ENCODE measurements around the gene NEURL1. TPM values are rescaled to one million over a fixed set of nuclear protein-coding genes. Genes with fewer than 3 reads are reported as not detected.

The NEURL1 gene
- total and polyA plus RNA-seq, 2 donors = 5.2 to 27.8 TPM

GRCh38 chr10:103454026-103454425 is 39.5 kb upstream of the NEURL1 start:
- Histone ChIP-seq H3K36me3 (ENCODE audit: insufficient read depth) (no peaks in the 10 kb centered on the region), H3K4me1 (ENCODE audit: insufficient read depth) (no peaks in the 10 kb centered on the region), H3K27ac (ENCODE audit: low read depth) (no peak overlapping the region), H3K4me3 (ENCODE audit: low read depth, low read length) (no peak overlapping the region)
- 91% methylated on average over 4 of the region's 4 CpGs for WGBS
- no peak for DNase-seq (ENCODE audit: extremely low spot score)

GRCh38 chr10:103455235-103455634 is 38.3 kb upstream of the NEURL1 start:
- no peaks in the 10 kb centered on the region for H3K4me1 ChIP-seq (ENCODE audit: insufficient read depth)
- 88% methylated on average over 25 of the region's 25 CpGs for WGBS
- DNase-seq (ENCODE audit: extremely low spot score) = no peak

DNA sequence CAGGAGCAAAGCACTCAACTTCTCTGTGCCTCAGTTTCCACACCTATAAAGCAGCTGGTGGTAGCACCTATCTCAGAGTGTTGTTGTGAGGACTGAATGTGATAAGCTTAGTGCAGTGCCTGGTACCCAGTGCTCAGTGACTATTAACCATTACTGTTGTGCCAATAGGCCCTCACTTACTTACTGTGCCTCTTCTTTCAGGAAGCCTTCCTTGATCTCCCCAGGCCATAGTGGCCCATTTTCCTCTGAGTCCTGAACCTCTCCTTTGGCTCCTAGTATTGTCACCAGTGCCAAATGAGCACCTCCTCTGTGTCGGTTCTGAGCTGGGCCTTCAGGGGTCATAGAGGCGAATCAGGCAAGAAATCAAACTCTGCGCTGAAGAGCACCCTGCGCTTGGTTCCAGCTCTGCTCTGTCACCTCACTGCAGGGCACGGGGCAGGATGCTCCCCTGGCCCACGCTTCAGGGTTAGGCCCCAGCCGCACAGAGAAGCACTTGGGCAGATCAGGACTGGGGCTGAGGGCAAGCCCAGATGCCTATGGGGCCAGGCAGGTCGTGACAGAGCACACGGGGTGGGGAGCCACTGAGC is 37.3 kb upstream of the NEURL1 start:
- DNase-seq (ENCODE audit: extremely low spot score) = no peak
- H3K36me3 ChIP-seq (ENCODE audit: insufficient read depth) = no peaks in the 10 kb centered on the region
- no peaks in the 10 kb centered on the region for H3K4me1 ChIP-seq (ENCODE audit: insufficient read depth)
- no peak overlapping the region for H3K4me3 ChIP-seq (ENCODE audit: low read depth, low read length)
- 93% methylated on average over 9 of the region's 9 CpGs for WGBS
- no peak overlapping the region for H3K27ac ChIP-seq (ENCODE audit: low read depth)

More at GRCh38 chr10:103455235-103455634, 38.3 kb upstream of the NEURL1 start:
- Histone ChIP-seq H3K27ac (ENCODE audit: low read depth) (no peak overlapping the region), H3K4me3 (ENCODE audit: low read depth, low read length) (no peak overlapping the region), H3K36me3 (ENCODE audit: insufficient read depth) (no peaks in the 10 kb centered on the region)

DNA sequence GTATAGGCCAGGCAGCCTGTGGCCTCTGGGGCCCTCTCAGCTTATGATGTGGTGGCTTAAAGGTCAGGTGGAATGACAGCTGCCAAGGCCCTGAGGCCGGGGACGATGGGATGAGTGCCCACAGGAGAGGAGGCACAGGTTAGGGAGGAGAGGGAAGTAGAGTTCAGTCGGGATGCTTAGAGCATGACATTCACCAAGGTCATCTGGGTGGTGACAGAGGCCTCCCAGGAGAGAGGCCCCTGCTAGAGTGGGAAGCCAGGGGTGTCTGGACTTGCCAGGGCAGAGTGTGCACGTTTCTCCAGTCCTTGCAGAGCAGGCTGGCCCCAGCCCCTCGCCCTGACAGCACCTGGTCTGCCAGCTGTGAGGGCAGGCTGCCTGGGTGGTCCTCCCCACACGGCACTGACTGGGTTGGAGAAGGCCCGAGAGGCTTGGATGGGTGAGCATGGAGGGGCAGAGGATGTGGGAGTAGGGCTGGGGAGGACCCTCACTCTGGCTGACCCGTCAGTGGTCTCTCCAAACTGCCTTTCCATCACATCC is 36.3 kb upstream of the NEURL1 start:
- H3K4me3 ChIP-seq (ENCODE audit: low read depth, low read length) = no peak overlapping the region
- DNase-seq (ENCODE audit: extremely low spot score) = no peak
- 80% methylated on average over 8 of the region's 8 CpGs for WGBS
- no peaks in the 10 kb centered on the region for H3K4me1 ChIP-seq (ENCODE audit: insufficient read depth)
- no peaks in the 10 kb centered on the region for H3K36me3 ChIP-seq (ENCODE audit: insufficient read depth)
- H3K27ac ChIP-seq (ENCODE audit: low read depth) = no peak overlapping the region

DNA sequence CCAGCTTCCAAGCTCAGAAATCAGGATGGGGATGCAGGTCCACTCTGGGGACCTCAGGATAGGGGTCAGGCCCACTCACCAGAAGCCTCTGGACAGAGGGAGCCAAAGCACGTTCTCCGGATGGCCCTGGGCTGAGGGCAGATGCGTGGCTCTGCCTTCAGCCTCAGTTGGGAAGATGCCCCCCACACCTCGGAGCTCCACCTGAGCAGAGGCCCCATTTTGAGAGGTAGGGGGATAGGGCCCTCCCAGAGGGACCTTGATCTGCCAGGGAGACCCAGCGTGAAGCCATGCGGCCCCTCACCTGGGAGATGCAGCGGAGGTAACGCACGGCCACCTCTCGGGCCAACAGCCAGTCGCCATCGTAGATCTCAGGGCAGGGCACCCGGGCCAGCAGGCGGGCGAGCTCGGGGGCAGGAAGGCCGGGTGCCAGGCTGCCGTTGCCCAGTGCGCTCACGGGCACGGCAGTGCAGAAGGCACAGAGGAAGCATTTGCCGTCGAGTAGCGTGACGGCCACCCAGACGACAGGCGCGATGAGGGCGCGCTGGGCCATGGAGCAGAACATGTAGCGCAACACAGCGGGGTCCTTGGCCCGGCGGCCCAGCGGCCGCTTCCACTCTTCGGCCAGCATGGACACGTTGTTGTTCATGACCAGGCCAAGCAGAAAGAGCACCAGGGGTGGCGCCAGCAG is 35.5 kb upstream of the NEURL1 start:
- DNase-seq (ENCODE audit: extremely low spot score) = no peak
- WGBS = 96% methylated on average over 39 of the region's 39 CpGs
- H3K4me1 ChIP-seq (ENCODE audit: insufficient read depth) = no peaks in the 10 kb centered on the region
- H3K36me3 ChIP-seq (ENCODE audit: insufficient read depth) = no peaks in the 10 kb centered on the region
- no peak overlapping the region for H3K27ac ChIP-seq (ENCODE audit: low read depth)
- no peak overlapping the region for H3K4me3 ChIP-seq (ENCODE audit: low read depth, low read length)

DNA sequence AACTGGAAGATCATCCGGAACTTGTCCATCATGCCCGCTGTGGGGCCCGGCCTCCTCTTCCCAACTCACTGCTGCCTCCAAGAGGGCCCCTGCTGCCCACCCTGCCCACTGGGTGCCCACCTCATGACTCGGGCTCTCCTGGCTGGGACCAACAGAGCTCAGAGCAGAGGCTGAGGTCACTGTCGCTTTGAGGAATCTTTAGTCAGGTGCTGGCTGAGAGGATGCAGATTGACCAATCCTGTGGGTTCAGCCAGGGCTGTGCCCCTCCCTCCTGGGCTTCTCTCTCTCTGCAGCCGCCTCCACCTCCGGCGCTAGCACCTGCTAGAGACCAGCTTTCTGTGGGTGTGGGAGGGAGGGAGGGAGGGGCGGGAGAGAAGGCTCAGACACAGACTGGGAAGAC is 34.8 kb upstream of the NEURL1 start, which contains the start of gene CALHM1:
Gene CALHM1, minus strand, starts transcription at position 181 of the 400 bp plus-strand sequence. Its CDS starts 149 bp downstream, at position 32.
- Histone ChIP-seq H3K4me1 (ENCODE audit: insufficient read depth) (no peaks in the 10 kb centered on the region), H3K4me3 (ENCODE audit: low read depth, low read length) (no peak within 1 kb of the TSS), H3K27ac (ENCODE audit: low read depth) (no peak within 1 kb of the TSS), H3K36me3 (ENCODE audit: insufficient read depth) (no peaks in the 10 kb centered on the region)
- no peak for DNase-seq (ENCODE audit: extremely low spot score)
- WGBS = 73% methylated on average over 9 of the region's 9 CpGs

GRCh38 chr10:103459615-103460014 is 33.9 kb upstream of the NEURL1 start:
- Histone ChIP-seq H3K4me1 (ENCODE audit: insufficient read depth) (no peaks in the 10 kb centered on the region), H3K27ac (ENCODE audit: low read depth) (no peak overlapping the region), H3K36me3 (ENCODE audit: insufficient read depth) (no peaks in the 10 kb centered on the region), H3K4me3 (ENCODE audit: low read depth, low read length) (no peak overlapping the region)
- WGBS = 67% methylated on average over 4 of the region's 4 CpGs
- no peak for DNase-seq (ENCODE audit: extremely low spot score)

- no peak for DNase-seq (ENCODE audit: extremely low spot score)
- no peaks in the 10 kb centered on the region for H3K36me3 ChIP-seq (ENCODE audit: insufficient read depth)
- 80% methylated on average over 4 of the region's 4 CpGs for WGBS
- H3K4me1 ChIP-seq (ENCODE audit: insufficient read depth) = no peaks in the 10 kb centered on the region
- no peak overlapping the region for H3K4me3 ChIP-seq (ENCODE audit: low read depth, low read length)
- H3K27ac ChIP-seq (ENCODE audit: low read depth) = no peak overlapping the region
Measured at GRCh38 chr10:103463499-103463898, 30.0 kb upstream of the NEURL1 start.

DNA sequence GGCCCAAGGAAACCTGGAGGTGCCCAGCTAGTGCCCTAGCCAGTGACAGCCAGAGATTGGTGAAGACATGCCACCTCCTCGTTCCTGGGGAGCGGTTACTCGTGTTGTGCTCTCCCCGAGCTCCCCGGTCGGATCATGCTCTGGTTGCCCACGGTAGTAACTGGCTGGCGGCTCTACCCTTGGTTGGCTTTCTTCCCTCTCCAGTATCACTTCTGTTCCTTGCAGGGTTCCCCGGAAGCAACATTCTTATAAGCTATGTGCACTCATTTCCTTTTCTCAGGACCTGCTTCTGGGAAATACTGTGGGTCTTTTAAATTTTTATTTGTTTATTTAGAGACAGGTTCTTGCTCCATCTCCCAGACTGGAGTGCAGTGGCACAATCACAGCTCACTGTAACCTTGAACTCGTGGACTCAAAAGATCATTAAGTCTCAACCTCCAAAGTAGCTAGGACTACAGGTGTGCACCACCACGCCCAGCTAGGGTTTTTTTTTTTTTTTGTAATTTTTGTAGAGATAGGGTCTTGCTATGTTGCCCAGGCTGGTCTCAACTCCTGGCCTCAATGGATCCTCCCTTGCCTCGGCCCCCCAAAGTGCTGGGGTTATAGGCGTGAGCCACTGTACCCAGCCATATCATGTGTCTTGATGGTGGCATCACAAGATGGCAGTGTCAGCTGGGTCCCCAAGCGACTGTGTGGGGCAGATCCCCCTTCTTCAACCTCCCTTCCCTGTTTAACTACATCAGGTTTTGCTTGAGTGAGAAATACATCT is 27.9 kb upstream of the NEURL1 start:
- 89% methylated on average over 14 of the region's 14 CpGs for WGBS
- Histone ChIP-seq H3K36me3 (ENCODE audit: insufficient read depth) (no peaks in the 10 kb centered on the region), H3K4me1 (ENCODE audit: insufficient read depth) (no peaks in the 10 kb centered on the region), H3K27ac (ENCODE audit: low read depth) (no peak overlapping the region), H3K4me3 (ENCODE audit: low read depth, low read length) (no peak overlapping the region)
- DNase-seq (ENCODE audit: extremely low spot score) = no peak

- DNase-seq (ENCODE audit: extremely low spot score) = no peak
- 83% methylated on average over 3 of the region's 3 CpGs for WGBS
- no peaks in the 10 kb centered on the region for H3K36me3 ChIP-seq (ENCODE audit: insufficient read depth)
- H3K27ac ChIP-seq (ENCODE audit: low read depth) = no peak overlapping the region
- H3K4me1 ChIP-seq (ENCODE audit: insufficient read depth) = no peaks in the 10 kb centered on the region
- H3K4me3 ChIP-seq (ENCODE audit: low read depth, low read length) = no peak overlapping the region
Measured at GRCh38 chr10:103466734-103467133, 26.8 kb upstream of the NEURL1 start.

DNA sequence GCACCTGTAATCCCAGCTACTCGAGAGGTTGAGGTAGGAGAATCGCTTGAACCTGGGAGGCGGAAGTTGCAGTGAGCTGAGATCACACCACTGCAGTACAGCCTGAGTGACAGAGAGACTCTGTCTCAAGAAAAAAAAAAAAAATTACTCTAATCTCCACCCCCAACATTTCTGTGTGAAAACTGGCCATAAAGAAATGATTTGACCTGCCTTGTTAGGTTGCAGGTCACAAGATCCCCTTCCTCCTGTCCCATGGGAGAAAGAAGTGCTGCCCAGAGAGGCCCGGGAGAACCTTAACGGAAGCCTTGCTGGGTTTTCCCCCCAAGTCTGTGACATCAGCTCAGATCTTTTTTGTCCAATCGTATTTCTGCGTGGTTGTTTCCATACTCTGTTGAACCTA is 26.1 kb upstream of the NEURL1 start:
- H3K36me3 ChIP-seq (ENCODE audit: insufficient read depth) = no peaks in the 10 kb centered on the region
- WGBS = 90% methylated on average over 7 of the region's 7 CpGs
- no peak overlapping the region for H3K4me3 ChIP-seq (ENCODE audit: low read depth, low read length)
- H3K4me1 ChIP-seq (ENCODE audit: insufficient read depth) = no peaks in the 10 kb centered on the region
- no peak for DNase-seq (ENCODE audit: extremely low spot score)
- no peak overlapping the region for H3K27ac ChIP-seq (ENCODE audit: low read depth)

DNA sequence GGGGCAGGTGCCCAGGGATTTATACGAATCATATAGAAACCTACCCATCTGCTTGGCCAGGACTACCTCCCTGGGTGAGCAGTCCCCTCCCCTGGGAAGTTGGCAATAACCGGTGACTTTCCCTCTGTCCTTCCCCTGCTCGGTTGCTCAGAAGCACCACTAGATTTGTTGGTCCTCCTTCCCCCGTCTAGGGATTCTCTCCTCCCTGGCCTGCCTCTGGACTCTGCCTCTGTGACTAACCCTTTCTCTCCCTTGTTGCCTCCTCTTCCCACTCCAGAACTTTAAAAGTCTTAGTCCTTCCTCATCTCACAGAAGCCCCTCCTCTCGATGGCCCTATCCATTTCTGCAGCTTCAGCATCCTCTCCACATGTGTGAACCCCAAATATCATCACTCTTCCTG is 24.3 kb upstream of the NEURL1 start:
- Histone ChIP-seq H3K4me3 (ENCODE audit: low read depth, low read length) (no peak overlapping the region), H3K4me1 (ENCODE audit: insufficient read depth) (no peaks in the 10 kb centered on the region), H3K27ac (ENCODE audit: low read depth) (no peak overlapping the region), H3K36me3 (ENCODE audit: insufficient read depth) (no peaks in the 10 kb centered on the region)
- 64% methylated on average over 5 of the region's 5 CpGs for WGBS
- no peak for DNase-seq (ENCODE audit: extremely low spot score)

GRCh38 chr10:103470761-103471653 is 22.5 kb upstream of the NEURL1 start:
- Histone ChIP-seq H3K4me1 (ENCODE audit: insufficient read depth) (no peaks in the 10 kb centered on the region), H3K4me3 (ENCODE audit: low read depth, low read length) (no peak overlapping the region), H3K36me3 (ENCODE audit: insufficient read depth) (no peaks in the 10 kb centered on the region), H3K27ac (ENCODE audit: low read depth) (no peak overlapping the region)
- DNase-seq (ENCODE audit: extremely low spot score) = no peak
- 53% methylated on average over 14 of the region's 14 CpGs for WGBS
